Ectodermal cell (in vitro differentiated cells): ENCODE measurements around the gene HTR1E.
"Not testable (repeated sequence)": the region's sequence is repeated elsewhere in the genome, so short reads cannot be mapped to it uniquely, and the experiment has no call there.

Source experiments
- H3K27ac ChIP-seq: 2 replicates; pipeline ENCODE4 v1.7.0; 2013; ENCODE audit warnings: mild to moderate bottlenecking, low read depth, low read length; ENCODE audit not compliant: insufficient read depth, poor library complexity, severe bottlenecking
- H3K27me3 ChIP-seq: 2 replicates; pipeline ENCODE4 v1.7.0; 2013; ENCODE audit warnings: mild to moderate bottlenecking, low read length; ENCODE audit not compliant: insufficient read depth, control insufficient read depth, poor library complexity, severe bottlenecking
- H3K36me3 ChIP-seq: one replicate; pipeline ENCODE4 v1.7.0; 2013; ENCODE audit warnings: low read length; ENCODE audit not compliant: control insufficient read depth, insufficient read depth
- H3K4me1 ChIP-seq: one replicate; pipeline ENCODE4 v1.7.0; 2013; ENCODE audit warnings: low read length; ENCODE audit not compliant: control insufficient read depth, insufficient read depth
- H3K4me3 ChIP-seq: 2 replicates; pipeline ENCODE4 v1.7.0; 2013; ENCODE audit warnings: low read depth, low read length, control low read depth; ENCODE audit not compliant: insufficient read depth
- H3K9me3 ChIP-seq: 2 replicates; pipeline ENCODE4 v1.7.0; 2013; ENCODE audit warnings: mild to moderate bottlenecking, low read length, moderate library complexity; ENCODE audit not compliant: control insufficient read depth
- WGBS, 2 experiments: methylation state at CpG; one replicate each; pipeline ENCODE4 v1.1.7; 2013; ENCODE audit warnings: missing lambda C conversion rate in 2 of 2; 5-methylcytosine and 5-hydroxymethylcytosine counted together

HTR1E gene

GRCh38 chr6:86969573-86969972 lies 32.2 kb downstream of the HTR1E start:
- Histone ChIP-seq H3K4me1 (no peaks in the 10 kb centered on the region), H3K4me3 (no peak overlapping the region), H3K27ac (no peak overlapping the region), H3K36me3 (no peaks in the 10 kb centered on the region), H3K27me3 (no peaks in the 10 kb centered on the region), H3K9me3 (no peaks in the 10 kb centered on the region)
- 86 to 96% methylated on average over 4 of the region's 4 CpGs for WGBS, 2 experiments

- Histone ChIP-seq H3K27me3 (no peaks in the 10 kb centered on the region), H3K4me1 (no peaks in the 10 kb centered on the region), H3K4me3 (no peak overlapping the region), H3K36me3 (no peaks in the 10 kb centered on the region), H3K9me3 (no peaks in the 10 kb centered on the region), H3K27ac (no peak overlapping the region)
- WGBS, 2 experiments = 82 to 91% methylated on average over 2 of the region's 2 CpGs
Measured at GRCh38 chr6:86973088-86973487, 35.8 kb downstream of the HTR1E start.

- no peaks in the 10 kb centered on the region for H3K36me3 ChIP-seq
- H3K4me3 ChIP-seq = no peak overlapping the region
- WGBS, 2 experiments = 92 to 98% methylated on average over 2 of the region's 2 CpGs
- no peaks in the 10 kb centered on the region for H3K9me3 ChIP-seq
- H3K27ac ChIP-seq = no peak overlapping the region
- no peaks in the 10 kb centered on the region for H3K27me3 ChIP-seq
- no peaks in the 10 kb centered on the region for H3K4me1 ChIP-seq
Measured at GRCh38 chr6:86978251-86978650, 40.9 kb downstream of the HTR1E start.

GRCh38 chr6:87001494-87001893 lies 64.2 kb downstream of the HTR1E start:
- H3K36me3 ChIP-seq = no peaks in the 10 kb centered on the region
- no peak overlapping the region for H3K4me3 ChIP-seq
- H3K27me3 ChIP-seq = no peaks in the 10 kb centered on the region
- H3K9me3 ChIP-seq = peaks cover under 1% of the 10 kb centered on the region
- H3K4me1 ChIP-seq = no peaks in the 10 kb centered on the region
- no peak overlapping the region for H3K27ac ChIP-seq

- not testable (repeated sequence) for H3K4me3 ChIP-seq, H3K4me1 ChIP-seq, H3K9me3 ChIP-seq, H3K27me3 ChIP-seq, H3K27ac ChIP-seq, H3K36me3 ChIP-seq
- WGBS, 2 experiments = 89 to 93% methylated on average over 4 of the region's 4 CpGs
Measured at GRCh38 chr6:87002391-87002790, 65.1 kb downstream of the HTR1E start.

- not testable (repeated sequence) for H3K36me3 ChIP-seq, H3K9me3 ChIP-seq, H3K4me3 ChIP-seq, H3K27me3 ChIP-seq, H3K4me1 ChIP-seq, H3K27ac ChIP-seq
- WGBS, 2 experiments = 89 to 95% methylated on average over 2 of the region's 2 CpGs
Measured at GRCh38 chr6:87006541-87006940, 69.2 kb downstream of the HTR1E start.

GRCh38 chr6:87009581-87009980 lies 72.3 kb downstream of the HTR1E start:
- not testable (repeated sequence) for H3K4me1 ChIP-seq, H3K4me3 ChIP-seq, H3K9me3 ChIP-seq, H3K36me3 ChIP-seq, H3K27ac ChIP-seq, H3K27me3 ChIP-seq
- WGBS, 2 experiments = 89 to 95% methylated on average over 9 to 14 of the region's 34 CpGs

GRCh38 chr6:87012035-87012434 lies 74.7 kb downstream of the HTR1E start:
- Histone ChIP-seq H3K27ac (no peak overlapping the region), H3K4me1 (no peaks in the 10 kb centered on the region), H3K27me3 (no peaks in the 10 kb centered on the region), H3K4me3 (no peak overlapping the region), H3K9me3 (no peaks in the 10 kb centered on the region), H3K36me3 (no peaks in the 10 kb centered on the region)
- WGBS, 2 experiments = 94 to 97% methylated on average over 3 of the region's 3 CpGs

- Histone ChIP-seq H3K4me1 (no peaks in the 10 kb centered on the region), H3K36me3 (no peaks in the 10 kb centered on the region), H3K27ac (no peak overlapping the region), H3K27me3 (no peaks in the 10 kb centered on the region), H3K4me3 (no peak overlapping the region), H3K9me3 (no peaks in the 10 kb centered on the region)
- WGBS, 2 experiments = 85 to 89% methylated on average over 3 of the region's 3 CpGs
Measured at GRCh38 chr6:87012743-87013142, 75.4 kb downstream of the HTR1E start.

- Histone ChIP-seq H3K27ac (no peak overlapping the region), H3K4me1 (no peaks in the 10 kb centered on the region), H3K27me3 (no peaks in the 10 kb centered on the region), H3K9me3 (no peaks in the 10 kb centered on the region), H3K4me3 (no peak overlapping the region), H3K36me3 (no peaks in the 10 kb centered on the region)
- 86 to 89% methylated on average over 2 of the region's 2 CpGs for WGBS, 2 experiments
Measured at GRCh38 chr6:87016772-87017171, 79.4 kb downstream of the HTR1E start.

GRCh38 chr6:87027021-87027420 lies 89.7 kb downstream of the HTR1E start:
- H3K4me1 ChIP-seq = no peaks in the 10 kb centered on the region
- H3K36me3 ChIP-seq = no peaks in the 10 kb centered on the region
- H3K27ac ChIP-seq = no peak overlapping the region
- H3K27me3 ChIP-seq = no peaks in the 10 kb centered on the region
- H3K9me3 ChIP-seq = no peaks in the 10 kb centered on the region
- no peak overlapping the region for H3K4me3 ChIP-seq
- WGBS, 2 experiments = 88 to 94% methylated on average over 2 of the region's 2 CpGs
